Choroid plexus epithelial cell (primary cell): ENCODE measurements around the gene EFNB1.
A peak's percentile ranks its signal among the peaks of the same experiment; 100 is the strongest.

ENCODE experiments used
- DNase-seq: peaks from one replicate; pipeline ENCODE4 v3.0.0-alpha.2; 2010; ENCODE audit warnings: low read depth
- H3K4me3 ChIP-seq: 2 replicates; pipeline ENCODE4 v1.5.1; 2011; ENCODE audit warnings: low read depth, mild to moderate bottlenecking, control low read depth, low read length, moderate library complexity
- CTCF ChIP-seq: conservative IDR thresholded peaks from 2 replicates; pipeline ENCODE4 v1.5.1; 2011; ENCODE audit warnings: low read depth, mild to moderate bottlenecking, control low read depth, inconsistent platforms, low read length, moderate library complexity

EFNB1 gene

DNA sequence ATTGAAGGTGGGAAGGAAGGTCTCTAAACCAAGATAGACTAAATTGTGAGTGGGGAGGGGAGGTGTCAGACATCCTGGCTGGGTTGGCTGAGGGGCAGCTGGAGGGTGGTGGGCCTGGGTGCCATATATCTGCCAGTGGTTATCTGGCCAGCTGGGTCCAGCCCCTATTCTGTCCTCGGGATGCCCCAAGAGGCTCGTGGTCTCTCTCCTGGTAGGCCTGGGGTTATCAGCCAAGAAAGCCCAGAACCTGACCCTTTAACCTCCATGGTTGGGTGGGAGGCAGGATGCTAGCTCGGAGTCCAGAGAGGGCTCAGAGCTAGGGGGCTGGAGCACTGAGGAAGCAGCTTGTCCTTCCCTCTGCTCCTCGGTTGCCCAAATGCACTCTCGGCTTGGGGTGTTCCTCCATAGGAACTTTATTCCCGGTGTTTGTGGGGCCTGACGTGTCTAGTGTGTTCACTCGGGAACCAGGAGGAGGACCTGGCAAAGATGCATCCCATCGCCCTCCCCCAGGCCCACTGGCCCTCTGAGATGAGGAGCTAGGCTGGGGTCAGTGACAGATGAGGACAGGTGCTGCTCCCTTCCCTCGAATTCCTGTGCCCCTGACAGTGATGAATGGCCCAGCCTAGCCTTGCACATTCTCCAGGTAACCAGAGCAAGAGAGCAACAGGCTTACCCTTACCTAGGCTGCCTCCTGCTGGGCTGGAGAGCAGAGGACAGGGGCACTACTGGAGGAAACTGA is 5.2 kb upstream of the EFNB1 start:
- no peak overlapping the region for H3K4me3 ChIP-seq
- DNase-seq: no peak
- no peak for TF ChIP-seq CTCF

- no peak overlapping the region for H3K4me3 ChIP-seq
- TF ChIP-seq CTCF: no peak
- no peak for DNase-seq
Observed at GRCh38 chrX:68824152-68824433, 4.7 kb upstream of the EFNB1 start.

- TF ChIP-seq CTCF: no peak
- no peak for DNase-seq
- H3K4me3 ChIP-seq: no peak overlapping the region
Observed at GRCh38 chrX:68824565-68825125, 4.2 kb upstream of the EFNB1 start.

DNA sequence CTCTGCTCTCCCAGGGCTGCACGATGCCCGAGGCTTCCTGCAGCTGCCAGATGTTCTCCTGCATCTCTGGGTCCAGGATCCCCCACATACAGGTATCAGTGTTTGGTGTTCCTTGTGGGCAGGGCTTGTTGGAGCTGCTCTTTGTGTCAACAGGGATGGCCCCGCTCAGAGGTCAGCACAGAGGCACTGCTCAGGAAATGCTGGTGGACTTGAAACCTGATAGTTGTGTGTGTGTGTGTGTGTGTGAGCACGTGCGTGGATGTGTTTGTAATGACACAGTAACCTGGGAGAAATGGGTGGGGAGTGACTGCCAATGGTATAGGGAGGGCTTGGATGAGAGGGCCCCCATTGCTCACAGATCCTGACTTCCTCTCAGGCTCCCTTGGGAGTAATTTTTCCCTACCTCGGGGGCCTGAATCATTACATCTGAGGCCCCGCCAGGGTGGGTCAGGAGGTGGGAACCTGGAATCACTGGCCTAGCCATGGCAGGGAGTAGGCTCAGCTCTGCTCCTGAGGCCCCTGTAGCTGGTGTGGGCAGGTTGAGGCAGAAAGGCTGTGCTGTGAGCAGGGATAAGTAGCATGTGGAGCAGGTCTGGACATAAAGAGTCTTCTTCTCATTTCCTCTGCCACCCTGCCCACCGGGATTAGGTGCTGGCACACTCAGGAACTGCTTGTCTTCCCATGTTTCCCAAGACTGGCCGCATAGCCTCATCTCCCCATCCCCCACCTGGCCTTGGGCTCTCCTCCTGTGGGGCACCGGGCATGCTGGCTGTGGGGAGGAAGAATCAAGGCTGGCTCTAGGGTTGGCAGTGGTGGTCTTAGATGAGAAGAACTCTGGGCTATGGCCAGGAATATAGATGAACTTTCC is 2.5 kb upstream of the EFNB1 start:
- DNase-seq: peak; percentile 28
- no peak for TF ChIP-seq CTCF
- H3K4me3 ChIP-seq: no peak overlapping the region

DNA sequence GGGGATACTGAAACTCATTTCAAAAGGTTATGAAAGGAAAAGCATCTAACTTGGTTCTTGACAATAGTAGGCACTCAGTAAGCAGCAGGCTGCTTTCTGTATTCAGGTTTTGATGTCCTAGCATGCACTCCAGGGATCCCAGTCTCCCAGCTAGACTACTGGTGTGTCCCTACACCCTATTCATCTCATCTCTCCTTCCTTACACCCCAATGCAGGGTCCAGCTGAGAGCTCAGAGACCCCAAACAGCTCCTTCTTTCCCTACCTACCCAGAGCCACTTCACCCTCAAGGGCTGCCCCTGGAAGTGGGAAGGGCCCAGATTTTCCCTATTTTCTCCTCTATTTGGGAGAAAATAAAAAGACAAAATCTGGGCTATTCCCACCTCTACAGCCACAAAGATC is 1.6 kb upstream of the EFNB1 start:
- TF ChIP-seq CTCF: no peak
- no peak overlapping the region for H3K4me3 ChIP-seq
- DNase-seq: no peak

GRCh38 chrX:68827848-68828624 is 785 bp upstream of the EFNB1 start:
- DNase-seq: peak; percentile 90
- TF ChIP-seq CTCF: peak; percentile 87
- H3K4me3 ChIP-seq: peak overlapping the region; percentile 17
